ENCODE results near the gene BOD1L1. TPM values are rescaled to one million over a fixed set of nuclear protein-coding genes. Genes with fewer than 3 reads are reported as not detected.
A peak's percentile ranks its signal among the peaks of the same experiment; 100 is the strongest.

Gene BOD1L1
- polyA plus RNA-seq, 3 donors, result 51.4 to 69.2 (median 62.7) TPM

- DNase-seq, result no peak
These were observed 68.1 kb downstream of the BOD1L1 start for GRCh38 chr4:13559413-13559812.

- DNase-seq, result no peak
These were observed 68.6 kb downstream of the BOD1L1 start for GRCh38 chr4:13558881-13559280.

GRCh38 chr4:13555325-13555724 lies 72.2 kb downstream of the BOD1L1 start:
- DNase-seq, result no peak

GRCh38 chr4:13553081-13553480 lies 74.4 kb downstream of the BOD1L1 start:
- DNase-seq, result no peak

GRCh38 chr4:13548984-13549546 lies 78.5 kb downstream of the BOD1L1 start:
- peak; percentile 81 for DNase-seq

GRCh38 chr4:13548059-13548983 lies 79.2 kb downstream of the BOD1L1 start:
- DNase-seq, result no peak

- DNase-seq, result no peak
These were observed 80.0 kb downstream of the BOD1L1 start for GRCh38 chr4:13547485-13548041.

GRCh38 chr4:13546941-13547484 lies 80.5 kb downstream of the BOD1L1 start:
- no peak for DNase-seq

GRCh38 chr4:13546142-13546940 lies 81.2 kb downstream of the BOD1L1 start:
- DNase-seq, result no peak

GRCh38 chr4:13545394-13545808 lies 82.1 kb downstream of the BOD1L1 start:
- DNase-seq, result no peak

GRCh38 chr4:13544606-13545393 lies 82.7 kb downstream of the BOD1L1 start:
- DNase-seq, result peak; percentile 64

- no peak for DNase-seq
These were observed 83.5 kb downstream of the BOD1L1 start, which contains the start of gene NKX3-2 for GRCh38 chr4:13543839-13544605. Gene NKX3-2 (minus strand): TSS chr4:13544508. CDS start chr4:13544414, 94 bp downstream.

GRCh38 chr4:13543032-13543838 lies 84.3 kb downstream of the BOD1L1 start:
- DNase-seq, result no peak

- no peak for DNase-seq
These were observed 84.9 kb downstream of the BOD1L1 start for GRCh38 chr4:13542577-13543031.

- DNase-seq, result no peak
These were observed 85.6 kb downstream of the BOD1L1 start for GRCh38 chr4:13541720-13542576.

- DNase-seq, result no peak
These were observed 86.3 kb downstream of the BOD1L1 start for GRCh38 chr4:13541176-13541604.

- DNase-seq, result no peak
These were observed 86.9 kb downstream of the BOD1L1 start for GRCh38 chr4:13540446-13541175.

All from renal pelvis (tissue), 4 donors.